H1 (cell line): ENCODE results near the gene CHST2. TPM values are rescaled to one million over a fixed set of nuclear protein-coding genes. Genes with fewer than 3 reads are reported as not detected.

Source experiments
- ATF3 ChIP-seq: IDR thresholded peaks from 2 replicates; pipeline ENCODE4 v1.6.1; 2011; ENCODE audit warnings: low read depth, mild to moderate bottlenecking, low read length; ENCODE audit not compliant: insufficient read depth
- CTCF ChIP-seq, 3 experiments: IDR thresholded peaks; 1 replicate in 2 of 3; 2 replicates in 1 of 3; pipeline versions ENCODE4 v1.5.1 to v1.6.1; 2011; ENCODE audit warnings: low read length in 3 of 3, mild to moderate bottlenecking in 3 of 3, inconsistent platforms in 2 of 3, low read depth in 1 of 3, moderate library complexity in 1 of 3; ENCODE audit not compliant: insufficient read depth in 1 of 3; ENCODE audit errors: control extremely low read depth in 1 of 3
- SAP30 ChIP-seq: fragments of 300-600 bp; sonication (generic); IDR thresholded peaks from 2 replicates; pipeline ENCODE4 v1.7.1; 2012; ENCODE audit warnings: low read length, moderate library complexity, mild to moderate bottlenecking, inconsistent platforms; ENCODE audit not compliant: insufficient read depth, insufficient replicate concordance
- SIN3A ChIP-seq, 2 experiments: IDR thresholded peaks in 1 of 2; conservative IDR thresholded peaks in 1 of 2; 2 replicates each; pipeline ENCODE4 v1.6.1; 2011 to 2012; ENCODE audit warnings: low read length in 2 of 2, improper control_type of control experiment in 1 of 2, low read depth in 1 of 2, mild to moderate bottlenecking in 1 of 2
- SIX5 ChIP-seq: IDR thresholded peaks from 2 replicates; pipeline ENCODE4 v1.6.1; 2011; ENCODE audit warnings: mild to moderate bottlenecking, low read depth, low read length
- polyA plus RNA-seq, 7 experiments: library from polyadenylated mRNA; depleted of rRNA in 3 of 7; stranded (reverse) in 5 of 7; unstranded in 2 of 7; fragments of >200 nt in 5 of 7; fragments of 200-250 nt in 2 of 7; gene quantifications; 1 replicate in 5 of 7; 2 replicates in 1 of 7; 4 replicates in 1 of 7; pipeline versions ENCODE4 v1.2.1 to v1.2.3, GENCODE V29; 2011 to 2013; ENCODE audit warnings: missing spikeins in 2 of 7, mixed read lengths in 2 of 7
- total RNA-seq: library from RNA; stranded (reverse); fragmentation: NEBNext Ultra II Directional; extraction: Animal tissue kit (Norgen Biotek cat#: 25700); gene quantifications from 2 replicates; pipeline ENCODE4 v1.2.1, GENCODE V29; 2021

The CHST2 gene
- total and polyA plus RNA-seq, 2 of the 8 experiments (the other 6 are each of a cell fraction or from before 2014, with no cell fraction given), result 3.2 to 15.1 TPM

- TF ChIP-seq SIN3A (conservative IDR thresholded peaks at IDR 0.05 in 1 of 2, IDR thresholded peaks at IDR 0.05 in 1 of 2; ENCODE audit: low read depth in 1 of 2, low read length in 2 of 2), result no peak
- no peak for TF ChIP-seq ATF3
- no peak for TF ChIP-seq CTCF (IDR thresholded peaks at IDR 0.05; ENCODE audit: control extremely low read depth in 1 of 3, insufficient read depth in 1 of 3, low read depth in 1 of 3, low read length in 3 of 3)
- TF ChIP-seq SAP30, result no peak
- TF ChIP-seq SIX5, result no peak
These were observed 8.8 kb downstream of the CHST2 start (continued) for GRCh38 chr3:143128227-143128955.
